Loucy (cell line): ENCODE measurements around the gene GATB.

Experiments used
- EZH2phosphoT487 ChIP-seq: fragments of 200-600 bp; IDR thresholded peaks from 2 replicates; pipeline ENCODE4 v1.6.1; 2018; ENCODE audit warnings: antibody characterized with exemption, mild to moderate bottlenecking, moderate library complexity, borderline replicate concordance
- TF ChIP-seq, protein P1 (sequence below): fragments of 200-600 bp; sonication (generic); conservative IDR thresholded peaks from 2 replicates; pipeline ENCODE4 v1.5.1; 2014; ENCODE audit warnings: mild to moderate bottlenecking, antibody characterized with exemption, low read length

DNA sequence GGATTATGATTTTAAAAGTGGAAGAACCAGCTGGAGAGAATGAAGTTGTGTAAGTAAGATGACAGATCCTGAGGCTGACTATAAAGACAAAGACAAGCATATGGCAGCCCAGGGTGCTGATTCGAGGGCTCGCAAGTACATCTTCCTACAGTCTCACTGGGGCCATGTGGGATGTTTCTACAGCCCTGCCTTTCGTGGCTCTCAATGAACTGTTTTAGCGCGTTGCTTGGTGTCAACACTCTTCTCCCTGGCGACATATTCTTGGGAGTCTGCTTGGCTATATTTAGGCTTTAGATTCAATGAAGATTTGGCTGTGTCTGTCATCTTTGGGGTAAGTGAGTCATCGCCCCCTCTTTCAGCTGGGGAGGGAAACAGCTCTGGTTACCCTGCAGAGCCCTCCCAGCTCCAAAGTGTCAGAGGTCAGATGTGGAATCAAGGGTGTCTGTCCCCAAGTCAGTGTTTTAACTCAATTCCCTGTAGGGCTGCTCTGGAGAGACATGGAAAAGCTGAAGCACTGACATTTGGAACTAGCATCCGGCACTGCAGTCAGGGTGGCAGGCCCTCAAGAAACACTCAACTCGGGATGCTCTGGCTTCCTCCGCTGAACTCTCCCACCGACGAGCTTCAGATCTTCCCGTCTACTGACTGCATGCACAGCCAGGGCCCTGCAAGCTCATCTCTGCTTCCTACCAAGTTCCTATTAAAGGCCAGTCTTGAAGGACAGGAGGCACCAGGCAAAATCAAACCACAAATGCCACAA lies 65.7 kb downstream of the GATB start:
- TF ChIP-seq, protein P1, sequence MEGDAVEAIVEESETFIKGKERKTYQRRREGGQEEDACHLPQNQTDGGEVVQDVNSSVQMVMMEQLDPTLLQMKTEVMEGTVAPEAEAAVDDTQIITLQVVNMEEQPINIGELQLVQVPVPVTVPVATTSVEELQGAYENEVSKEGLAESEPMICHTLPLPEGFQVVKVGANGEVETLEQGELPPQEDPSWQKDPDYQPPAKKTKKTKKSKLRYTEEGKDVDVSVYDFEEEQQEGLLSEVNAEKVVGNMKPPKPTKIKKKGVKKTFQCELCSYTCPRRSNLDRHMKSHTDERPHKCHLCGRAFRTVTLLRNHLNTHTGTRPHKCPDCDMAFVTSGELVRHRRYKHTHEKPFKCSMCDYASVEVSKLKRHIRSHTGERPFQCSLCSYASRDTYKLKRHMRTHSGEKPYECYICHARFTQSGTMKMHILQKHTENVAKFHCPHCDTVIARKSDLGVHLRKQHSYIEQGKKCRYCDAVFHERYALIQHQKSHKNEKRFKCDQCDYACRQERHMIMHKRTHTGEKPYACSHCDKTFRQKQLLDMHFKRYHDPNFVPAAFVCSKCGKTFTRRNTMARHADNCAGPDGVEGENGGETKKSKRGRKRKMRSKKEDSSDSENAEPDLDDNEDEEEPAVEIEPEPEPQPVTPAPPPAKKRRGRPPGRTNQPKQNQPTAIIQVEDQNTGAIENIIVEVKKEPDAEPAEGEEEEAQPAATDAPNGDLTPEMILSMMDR: no peak
- no peak for TF ChIP-seq EZH2phosphoT487
